Measurements from ENCODE around the gene CFAP61.

Gene CFAP61

GRCh38 chr20:20210327-20210726 is 158.0 kb downstream of the CFAP61 start:
- no peak overlapping the region for H2AFZ ChIP-seq (ENCODE audit: low read length, unreplicated experiment)
- H3K4me1 ChIP-seq (ENCODE audit: control insufficient read depth, insufficient read depth, low read length, unreplicated experiment), result no peaks in the 10 kb centered on the region
- H3K79me2 ChIP-seq (ENCODE audit: control insufficient read depth, insufficient read depth, low read length, unreplicated experiment), result no peaks in the 10 kb centered on the region
- H3K27ac ChIP-seq (ENCODE audit: low read depth, low read length), result no peak overlapping the region
- H3K36me3 ChIP-seq (ENCODE audit: insufficient read depth, low read length), result no peaks in the 10 kb centered on the region
- no peak overlapping the region for H3K4me3 ChIP-seq (ENCODE audit: low read depth, low read length)
- H3K27me3 ChIP-seq (ENCODE audit: insufficient read depth, low read length), result peaks cover 1% of the 10 kb centered on the region; the same call in 1 of the 2 replicates

- H2AFZ ChIP-seq (ENCODE audit: low read length, unreplicated experiment), result no peak overlapping the region
Measured at GRCh38 chr20:20210943-20211273, 158.6 kb downstream of the CFAP61 start.

GRCh38 chr20:20211274-20211987 is 159.1 kb downstream of the CFAP61 start:
- Histone ChIP-seq H3K27me3 (ENCODE audit: insufficient read depth, low read length) (no peaks in the 10 kb centered on the region; the same call in 1 of the 2 replicates), H3K36me3 (ENCODE audit: insufficient read depth, low read length) (no peaks in the 10 kb centered on the region), H3K27ac (ENCODE audit: low read depth, low read length) (no peak overlapping the region), H3K4me3 (ENCODE audit: low read depth, low read length) (no peak overlapping the region), H3K4me1 (ENCODE audit: control insufficient read depth, insufficient read depth, low read length, unreplicated experiment) (no peaks in the 10 kb centered on the region), H3K79me2 (ENCODE audit: control insufficient read depth, insufficient read depth, low read length, unreplicated experiment) (no peaks in the 10 kb centered on the region), H2AFZ (ENCODE audit: low read length, unreplicated experiment) (no peak overlapping the region)

More at GRCh38 chr20:20210943-20211273, 158.6 kb downstream of the CFAP61 start:
- Histone ChIP-seq H3K4me3 (ENCODE audit: low read depth, low read length) (no peak overlapping the region), H3K79me2 (ENCODE audit: control insufficient read depth, insufficient read depth, low read length, unreplicated experiment) (no peaks in the 10 kb centered on the region), H3K4me1 (ENCODE audit: control insufficient read depth, insufficient read depth, low read length, unreplicated experiment) (no peaks in the 10 kb centered on the region), H3K27me3 (ENCODE audit: insufficient read depth, low read length) (no peaks in the 10 kb centered on the region; the same call in 1 of the 2 replicates), H3K36me3 (ENCODE audit: insufficient read depth, low read length) (no peaks in the 10 kb centered on the region), H3K27ac (ENCODE audit: low read depth, low read length) (no peak overlapping the region)

GRCh38 chr20:20211988-20212518 is 159.7 kb downstream of the CFAP61 start:
- no peak overlapping the region for H3K27ac ChIP-seq (ENCODE audit: low read depth, low read length)
- no peak overlapping the region for H3K4me3 ChIP-seq (ENCODE audit: low read depth, low read length)
- no peaks in the 10 kb centered on the region; the same call in 1 of the 2 replicates for H3K27me3 ChIP-seq (ENCODE audit: insufficient read depth, low read length)
- H3K79me2 ChIP-seq (ENCODE audit: control insufficient read depth, insufficient read depth, low read length, unreplicated experiment), result no peaks in the 10 kb centered on the region
- no peaks in the 10 kb centered on the region for H3K36me3 ChIP-seq (ENCODE audit: insufficient read depth, low read length)
- H2AFZ ChIP-seq (ENCODE audit: low read length, unreplicated experiment), result no peak overlapping the region
- H3K4me1 ChIP-seq (ENCODE audit: control insufficient read depth, insufficient read depth, low read length, unreplicated experiment), result no peaks in the 10 kb centered on the region

DNA sequence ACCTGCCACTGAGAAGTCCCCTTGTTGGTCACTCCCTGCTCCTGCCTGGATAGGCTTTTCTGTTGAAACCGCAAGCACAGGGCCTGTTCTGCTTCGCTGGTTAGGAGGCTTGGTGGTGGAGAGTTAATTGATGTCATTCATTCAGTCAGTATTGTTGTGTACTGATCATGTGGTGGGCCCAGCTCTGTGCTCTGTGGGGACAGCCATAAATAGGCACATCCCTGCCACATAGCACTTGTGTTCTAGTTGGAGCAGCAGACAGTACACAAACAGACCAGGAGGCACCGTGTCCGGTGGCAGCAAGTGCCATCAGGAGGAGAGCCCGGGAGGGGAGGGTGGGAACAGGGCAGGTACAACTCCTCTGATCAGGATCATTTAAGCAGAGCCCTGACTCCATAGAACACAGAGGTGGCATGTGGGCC is 160.4 kb downstream of the CFAP61 start:
- H2AFZ ChIP-seq (ENCODE audit: low read length, unreplicated experiment), result no peak overlapping the region
- no peak overlapping the region for H3K27ac ChIP-seq (ENCODE audit: low read depth, low read length)

DNA sequence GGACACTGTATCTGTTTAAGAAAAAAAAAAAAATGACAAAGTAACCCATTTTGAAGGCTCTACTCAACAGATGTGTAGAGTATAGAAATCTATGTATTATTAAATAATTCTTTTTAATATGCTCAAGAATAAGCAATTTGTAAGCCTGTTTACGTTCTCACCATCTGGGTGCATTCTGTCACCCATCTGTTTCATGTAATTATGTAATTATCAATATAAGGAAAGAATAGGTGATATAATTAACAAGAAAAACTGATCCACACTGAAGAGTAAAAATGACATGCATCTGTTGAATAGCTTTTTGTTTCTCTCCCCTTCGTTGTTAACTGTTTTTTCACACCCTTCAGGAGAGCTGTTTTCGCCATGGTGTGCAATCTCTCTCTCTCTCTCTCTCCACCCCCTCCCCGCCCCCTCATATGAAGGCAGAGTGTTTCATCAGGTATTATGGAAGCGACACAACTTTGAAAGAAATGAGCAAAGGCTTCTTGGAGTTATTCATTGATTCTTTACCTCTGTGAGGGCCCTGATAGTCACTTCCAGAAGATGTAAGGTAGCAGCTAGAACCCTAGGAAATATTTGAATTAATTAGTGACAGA is 161.3 kb downstream of the CFAP61 start:
- Histone ChIP-seq H3K27me3 (ENCODE audit: insufficient read depth, low read length) (no peaks in the 10 kb centered on the region), H3K27ac (ENCODE audit: low read depth, low read length) (no peak overlapping the region), H3K4me3 (ENCODE audit: low read depth, low read length) (no peak overlapping the region), H3K36me3 (ENCODE audit: insufficient read depth, low read length) (no peaks in the 10 kb centered on the region), H2AFZ (ENCODE audit: low read length, unreplicated experiment) (no peak overlapping the region), H3K79me2 (ENCODE audit: control insufficient read depth, insufficient read depth, low read length, unreplicated experiment) (no peaks in the 10 kb centered on the region), H3K4me1 (ENCODE audit: control insufficient read depth, insufficient read depth, low read length, unreplicated experiment) (no peaks in the 10 kb centered on the region)

More for the DNA sequence above, 160.4 kb downstream of the CFAP61 start:
- Histone ChIP-seq H3K4me3 (ENCODE audit: low read depth, low read length) (no peak overlapping the region), H3K27me3 (ENCODE audit: insufficient read depth, low read length) (no peaks in the 10 kb centered on the region; the same call in 1 of the 2 replicates), H3K36me3 (ENCODE audit: insufficient read depth, low read length) (no peaks in the 10 kb centered on the region), H3K4me1 (ENCODE audit: control insufficient read depth, insufficient read depth, low read length, unreplicated experiment) (no peaks in the 10 kb centered on the region), H3K79me2 (ENCODE audit: control insufficient read depth, insufficient read depth, low read length, unreplicated experiment) (no peaks in the 10 kb centered on the region)

- Histone ChIP-seq H2AFZ (ENCODE audit: low read length, unreplicated experiment) (no peak overlapping the region), H3K4me1 (ENCODE audit: control insufficient read depth, insufficient read depth, low read length, unreplicated experiment) (no peaks in the 10 kb centered on the region), H3K4me3 (ENCODE audit: low read depth, low read length) (no peak overlapping the region), H3K27ac (ENCODE audit: low read depth, low read length) (no peak overlapping the region), H3K36me3 (ENCODE audit: insufficient read depth, low read length) (no peaks in the 10 kb centered on the region), H3K79me2 (ENCODE audit: control insufficient read depth, insufficient read depth, low read length, unreplicated experiment) (no peaks in the 10 kb centered on the region), H3K27me3 (ENCODE audit: insufficient read depth, low read length) (0 out of 2 replicates have a peak, but pooled peaks cover under 1% of the 10 kb centered on the region)
Measured at GRCh38 chr20:20214757-20215275, 162.5 kb downstream of the CFAP61 start.

DNA sequence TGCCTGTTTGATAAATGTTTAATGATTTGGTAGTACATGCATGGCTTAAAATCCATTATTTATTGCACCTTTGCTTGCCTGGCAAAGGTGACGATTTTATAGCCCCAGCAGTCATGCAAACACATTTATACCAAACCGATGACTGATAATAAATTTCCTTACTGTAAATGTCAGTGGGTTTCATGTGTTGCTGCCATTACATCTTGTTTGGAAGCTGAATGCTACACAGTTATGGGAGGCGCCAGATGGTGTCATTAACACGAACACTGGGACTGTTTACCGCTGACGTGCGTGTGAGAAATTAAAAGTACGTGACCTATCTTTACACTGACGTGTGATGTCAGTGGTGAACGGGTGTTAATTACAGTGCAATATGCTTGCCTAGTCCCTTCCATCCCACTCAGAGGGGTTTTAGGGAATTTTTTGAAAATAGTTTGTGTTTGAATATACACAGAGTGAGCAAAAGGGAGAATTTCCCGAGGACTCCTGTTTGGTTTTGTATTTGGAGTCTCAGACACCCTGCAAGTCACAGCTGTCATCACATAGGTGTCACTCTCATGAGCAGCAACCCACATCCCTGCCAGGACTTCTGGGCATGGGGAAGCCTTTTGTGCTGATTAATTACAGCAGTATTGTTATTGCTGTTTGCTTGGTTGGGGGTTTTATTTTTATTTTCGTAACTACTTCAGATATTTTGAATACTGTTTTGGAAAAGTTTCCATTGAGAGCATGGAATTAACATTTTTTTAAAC is 163.8 kb downstream of the CFAP61 start:
- no peaks in the 10 kb centered on the region for H3K4me1 ChIP-seq (ENCODE audit: control insufficient read depth, insufficient read depth, low read length, unreplicated experiment)
- H3K36me3 ChIP-seq (ENCODE audit: insufficient read depth, low read length), result no peaks in the 10 kb centered on the region
- H3K27ac ChIP-seq (ENCODE audit: low read depth, low read length), result no peak overlapping the region
- H3K79me2 ChIP-seq (ENCODE audit: control insufficient read depth, insufficient read depth, low read length, unreplicated experiment), result no peaks in the 10 kb centered on the region
- H3K27me3 ChIP-seq (ENCODE audit: insufficient read depth, low read length), result peaks cover 6% of the 10 kb centered on the region; the same call in 1 of the 2 replicates
- no peak overlapping the region for H2AFZ ChIP-seq (ENCODE audit: low read length, unreplicated experiment)
- H3K4me3 ChIP-seq (ENCODE audit: low read depth, low read length), result no peak overlapping the region

DNA sequence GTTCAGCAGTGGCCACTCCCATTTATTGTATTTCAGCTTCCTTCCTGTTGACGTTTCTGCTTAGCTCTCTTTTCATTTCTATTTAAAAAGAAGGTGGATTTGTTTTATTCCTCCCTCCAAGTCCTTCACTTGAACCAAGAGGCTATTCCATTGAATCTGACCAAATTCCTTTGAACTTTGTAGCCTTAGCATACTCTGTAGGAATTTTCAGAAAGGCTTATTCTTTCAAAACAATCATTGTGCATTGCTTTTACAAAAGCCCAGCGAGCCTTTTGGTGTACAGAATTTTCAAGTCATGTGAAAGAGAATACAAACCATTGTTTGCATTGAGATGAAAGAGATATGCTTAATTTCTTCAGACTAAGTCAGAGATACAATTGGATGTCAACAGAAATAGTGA is 164.6 kb downstream of the CFAP61 start:
- peaks cover 12% of the 10 kb centered on the region for H3K27me3 ChIP-seq (ENCODE audit: insufficient read depth, low read length)
- H3K79me2 ChIP-seq (ENCODE audit: control insufficient read depth, insufficient read depth, low read length, unreplicated experiment), result no peaks in the 10 kb centered on the region
- no peaks in the 10 kb centered on the region for H3K36me3 ChIP-seq (ENCODE audit: insufficient read depth, low read length)
- H3K4me3 ChIP-seq (ENCODE audit: low read depth, low read length), result no peak overlapping the region
- no peak overlapping the region for H3K27ac ChIP-seq (ENCODE audit: low read depth, low read length)
- H2AFZ ChIP-seq (ENCODE audit: low read length, unreplicated experiment), result no peak overlapping the region
- H3K4me1 ChIP-seq (ENCODE audit: control insufficient read depth, insufficient read depth, low read length, unreplicated experiment), result no peaks in the 10 kb centered on the region

DNA sequence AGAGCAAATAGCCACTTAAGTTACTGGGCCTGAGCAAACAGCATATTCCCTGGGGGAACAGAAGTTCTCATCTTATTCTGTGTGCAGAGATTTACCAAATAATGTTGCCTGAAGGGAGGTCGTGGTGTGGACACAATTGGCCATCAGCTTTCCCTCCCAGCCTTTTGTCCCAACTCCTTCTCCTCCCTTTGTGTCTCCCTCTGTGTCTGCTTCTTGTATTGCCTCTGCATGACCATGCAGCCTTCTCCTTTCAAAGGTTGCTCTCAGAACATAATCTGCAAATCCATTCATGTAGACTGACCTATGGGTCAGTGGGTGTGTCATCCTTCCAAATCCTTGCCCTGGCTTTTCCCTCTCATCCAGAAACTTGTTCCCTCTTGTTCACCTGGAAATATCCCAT is 165.3 kb downstream of the CFAP61 start:
- no peaks in the 10 kb centered on the region for H3K4me1 ChIP-seq (ENCODE audit: control insufficient read depth, insufficient read depth, low read length, unreplicated experiment)
- H2AFZ ChIP-seq (ENCODE audit: low read length, unreplicated experiment), result no peak overlapping the region
- H3K36me3 ChIP-seq (ENCODE audit: insufficient read depth, low read length), result no peaks in the 10 kb centered on the region
- no peaks in the 10 kb centered on the region for H3K79me2 ChIP-seq (ENCODE audit: control insufficient read depth, insufficient read depth, low read length, unreplicated experiment)
- H3K27ac ChIP-seq (ENCODE audit: low read depth, low read length), result no peak overlapping the region
- peaks cover 13% of the 10 kb centered on the region for H3K27me3 ChIP-seq (ENCODE audit: insufficient read depth, low read length)
- H3K4me3 ChIP-seq (ENCODE audit: low read depth, low read length), result no peak overlapping the region

Measured in ACC112 (cell line).